Left lung (tissue), 10 donors: ENCODE measurements around the gene TRIM54. TPM values are rescaled to one million over a fixed set of nuclear protein-coding genes. Genes with fewer than 3 reads are reported as not detected.
A peak's percentile ranks its signal among the peaks of the same experiment; 100 is the strongest.

ENCODE experiments used
- ATAC-seq: fragments of 200-7000 bp; cut with Tn5 transposase; one replicate; pipeline ENCODE4 v1.9.1; 2020; ENCODE audit warnings: moderate library complexity
- DNase-seq, 4 donors: peaks; one replicate each; pipeline ENCODE4 v3.0.0-alpha.2; 2013 to 2020
- H3K27ac ChIP-seq, 2 donors: fragments of 200-600 bp; sonication (generic) in 1 of 2; one replicate each; pipeline versions ENCODE4 v1.5.0 to v1.8.0; 2020 to 2021
- H3K27me3 ChIP-seq, 2 donors: fragments of 200-600 bp; sonication (generic) in 1 of 2; one replicate each; pipeline versions ENCODE4 v1.5.0 to v1.8.0; 2020 to 2021
- H3K36me3 ChIP-seq, 2 donors: fragments of 200-600 bp; sonication (generic) in 1 of 2; one replicate each; pipeline versions ENCODE4 v1.5.0 to v1.8.0; 2020 to 2021
- H3K4me1 ChIP-seq, 2 donors: fragments of 200-600 bp; one replicate each; pipeline ENCODE4 v1.8.0; 2021
- H3K4me3 ChIP-seq, 2 donors: fragments of 200-600 bp; sonication (generic) in 1 of 2; one replicate each; pipeline versions ENCODE4 v1.5.0 to v1.8.0; 2020 to 2021; ENCODE audit warnings: mild to moderate bottlenecking in 1 of 2
- H3K9me3 ChIP-seq, 2 donors: fragments of 200-600 bp; sonication (generic) in 1 of 2; one replicate each; pipeline versions ENCODE4 v1.5.0 to v1.8.0; 2020 to 2021
- intact Hi-C, 2 donors: fragments of 100-400 bp; cut with DNase I; formaldehyde crosslinking; loops; one replicate each; pipeline versions ENCODE4 v1.11.2 to v1.14.2; 2022
- polyA plus RNA-seq, 6 donors: library from polyadenylated mRNA; unstranded; fragments of 120-200 nt; gene quantifications; one replicate each; pipeline ENCODE4 v1.2.1, GENCODE V29; 2013; ENCODE audit not compliant: insufficient read length in 6 of 6
- total RNA-seq, 2 donors: library from RNA; stranded (reverse); fragmentation: NEBNext Ultra II Directional; extraction: Animal tissue kit (Norgen Biotek cat#: 25700); gene quantifications; one replicate each; pipeline ENCODE4 v1.2.1, GENCODE V29; 2021
- TF ChIP-seq, protein P1 (sequence below), 2 donors: fragments of 200-600 bp; sonication (generic) in 1 of 2; IDR thresholded peaks; one replicate each; pipeline versions ENCODE4 v1.5.0 to v1.8.0; 2021; ENCODE audit warnings: antibody characterized with exemption in 2 of 2
- donor health status: DM: no; HTN: yes; CAD: no.
- donor health status: DM: no; HTN: no; CAD: no.

Gene TRIM54
- total and polyA plus RNA-seq, 8 donors: 0.07 to 0.17 (median 0.09) TPM; not detected in 2

DNA sequence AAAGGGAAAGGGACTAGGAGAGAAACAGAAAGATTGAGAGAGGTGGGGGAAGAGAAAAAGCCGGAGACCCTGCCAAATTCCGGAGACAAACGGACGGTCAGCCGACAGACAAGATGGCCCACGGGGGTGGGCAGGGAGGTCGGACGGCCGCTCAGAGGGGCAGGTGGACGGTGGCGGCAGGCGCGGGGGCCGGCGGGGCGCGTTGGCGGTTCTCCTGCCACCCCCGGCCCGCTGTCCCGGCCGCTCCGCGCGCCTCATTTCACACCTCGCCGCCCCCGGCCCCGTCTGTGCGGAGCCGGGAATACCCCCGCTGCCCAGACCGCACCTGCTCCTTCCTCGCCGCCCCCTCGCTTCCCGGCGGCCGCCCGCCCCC, 20.3 kb upstream of the TRIM54 start:
- Histone ChIP-seq H3K27me3 (peaks cover 51 to 100% of the 10 kb centered on the region in 2 donors), H3K36me3 (no peaks in the 10 kb centered on the region), H3K4me3 (peak overlapping the region in 1 of 2 donors; percentile 49), H3K9me3 (no peaks in the 10 kb centered on the region), H3K4me1 (peaks cover 17 to 36% of the 10 kb centered on the region in 2 donors), H3K27ac (no peak overlapping the region)
- intact Hi-C loops: no loop called here
- TF ChIP-seq, protein P1, sequence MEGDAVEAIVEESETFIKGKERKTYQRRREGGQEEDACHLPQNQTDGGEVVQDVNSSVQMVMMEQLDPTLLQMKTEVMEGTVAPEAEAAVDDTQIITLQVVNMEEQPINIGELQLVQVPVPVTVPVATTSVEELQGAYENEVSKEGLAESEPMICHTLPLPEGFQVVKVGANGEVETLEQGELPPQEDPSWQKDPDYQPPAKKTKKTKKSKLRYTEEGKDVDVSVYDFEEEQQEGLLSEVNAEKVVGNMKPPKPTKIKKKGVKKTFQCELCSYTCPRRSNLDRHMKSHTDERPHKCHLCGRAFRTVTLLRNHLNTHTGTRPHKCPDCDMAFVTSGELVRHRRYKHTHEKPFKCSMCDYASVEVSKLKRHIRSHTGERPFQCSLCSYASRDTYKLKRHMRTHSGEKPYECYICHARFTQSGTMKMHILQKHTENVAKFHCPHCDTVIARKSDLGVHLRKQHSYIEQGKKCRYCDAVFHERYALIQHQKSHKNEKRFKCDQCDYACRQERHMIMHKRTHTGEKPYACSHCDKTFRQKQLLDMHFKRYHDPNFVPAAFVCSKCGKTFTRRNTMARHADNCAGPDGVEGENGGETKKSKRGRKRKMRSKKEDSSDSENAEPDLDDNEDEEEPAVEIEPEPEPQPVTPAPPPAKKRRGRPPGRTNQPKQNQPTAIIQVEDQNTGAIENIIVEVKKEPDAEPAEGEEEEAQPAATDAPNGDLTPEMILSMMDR (IDR thresholded peaks at IDR 0.05): no peak
- ATAC-seq (no peak), DNase-seq (no peak)

DNA sequence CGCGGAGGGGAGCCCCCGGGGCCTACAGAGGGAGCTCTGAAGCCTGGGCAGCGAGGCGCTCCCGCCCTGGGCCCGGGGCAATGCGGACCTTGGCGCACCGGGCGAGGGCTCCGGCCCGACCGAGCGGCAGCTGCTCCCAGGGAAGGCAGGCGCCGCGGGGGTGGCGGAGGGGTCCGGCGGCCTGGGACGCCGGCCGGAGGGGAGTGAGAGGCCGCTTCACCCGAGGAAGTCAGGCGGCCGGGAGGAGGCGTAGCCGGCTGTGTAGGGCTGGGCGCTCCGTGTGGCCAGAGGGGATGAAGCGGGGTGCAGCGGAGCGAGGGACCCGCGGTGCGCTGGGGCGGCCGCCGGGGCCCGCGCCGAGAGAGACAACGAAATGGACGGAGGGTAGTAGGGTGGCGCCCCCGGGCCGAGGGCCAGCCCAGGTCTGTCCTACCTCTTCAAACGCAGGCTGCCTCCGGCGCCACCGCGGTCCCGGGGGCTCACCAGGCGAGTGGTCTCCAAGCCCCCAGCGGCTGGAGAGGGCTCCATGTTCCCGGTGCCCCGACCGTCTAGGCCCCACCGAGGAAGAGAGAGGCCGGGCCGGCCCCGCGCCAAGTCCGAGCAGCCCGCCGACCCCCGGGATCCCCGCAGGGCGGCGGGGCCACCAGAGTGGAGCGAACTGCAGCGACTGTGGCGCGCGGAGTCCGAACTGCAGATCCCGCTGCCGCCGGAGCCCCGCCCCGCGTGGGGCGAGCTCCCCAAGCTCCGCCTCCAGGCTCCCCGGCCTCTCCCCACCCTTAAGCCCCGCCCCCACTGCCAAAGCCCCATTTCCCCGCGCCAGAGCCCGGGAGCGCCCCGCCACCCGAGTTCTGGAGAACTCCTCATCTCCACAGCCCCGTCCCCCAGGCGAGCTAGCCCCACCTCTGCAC, 19.6 kb upstream of the TRIM54 start, which contains the start of gene SLC30A3:
SLC30A3 (minus strand) TSS at position 669 of the 908 bp plus-strand sequence; CDS start at position 528, 141 bp downstream.
- Histone ChIP-seq H3K27me3 (peaks cover 51 to 97% of the 10 kb centered on the region in 2 donors), H3K4me1 (peaks cover 17 to 36% of the 10 kb centered on the region in 2 donors), H3K36me3 (no peaks in the 10 kb centered on the region), H3K9me3 (no peaks in the 10 kb centered on the region), H3K27ac (no peak within 1 kb of the TSS), H3K4me3 (peak within 1 kb of the TSS; percentile 33 to 49)
- peak; percentile 88 for ATAC-seq
- TF ChIP-seq, protein P1 (IDR thresholded peaks at IDR 0.05): no peak
- DNase-seq: peak in 3 of 4 donors; percentile 61 to 89 (median 71)
- intact Hi-C loops: no loop called here

DNA sequence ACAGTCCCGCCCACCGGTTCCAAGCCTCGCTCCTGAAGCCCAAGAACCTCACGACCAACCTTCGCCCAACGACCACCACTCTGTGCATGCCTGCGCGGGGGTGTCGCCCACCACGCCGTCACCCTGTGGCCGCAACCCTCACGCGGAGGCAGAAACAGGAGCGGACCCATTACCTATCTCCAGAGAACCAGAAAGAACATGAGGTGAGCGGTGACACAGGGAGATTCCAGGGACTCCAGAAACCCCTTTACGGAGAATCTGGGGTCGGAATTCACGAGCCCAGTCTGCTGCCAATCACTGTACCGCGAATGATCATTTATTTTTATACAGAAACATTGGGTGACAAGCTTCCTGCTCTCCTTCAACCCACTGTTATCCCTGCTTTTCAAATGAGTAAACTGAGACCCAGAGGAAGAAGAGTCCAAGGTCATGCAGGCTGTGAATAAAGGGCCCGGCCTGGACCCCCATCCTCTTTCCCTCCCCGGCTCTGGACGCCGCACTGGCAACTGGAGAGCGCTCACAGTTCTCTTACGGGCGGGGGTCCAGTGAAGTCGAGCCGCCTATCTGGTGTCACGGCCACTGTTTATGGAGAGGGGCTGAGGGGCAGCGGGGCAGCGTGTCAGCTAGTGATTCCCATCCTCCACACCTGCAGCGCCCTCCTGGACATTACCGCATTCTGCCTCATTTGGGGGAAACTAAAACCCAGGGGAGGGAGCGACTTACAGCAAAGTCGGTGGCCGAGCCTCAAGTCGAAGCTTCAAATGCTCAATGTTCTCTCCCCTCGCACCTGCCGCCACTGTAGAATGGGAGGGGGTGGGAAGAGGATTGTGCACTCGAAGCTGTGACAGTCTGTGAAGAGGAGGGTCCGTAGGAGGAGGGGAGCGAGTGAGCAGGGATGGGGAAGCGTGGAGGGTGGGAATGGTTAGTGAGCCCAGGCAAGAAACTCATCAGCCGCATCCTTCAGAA, 18.7 kb upstream of the TRIM54 start:
- ATAC-seq (no peak), DNase-seq (no peak)
- Histone ChIP-seq H3K27ac (no peak overlapping the region), H3K4me1 (peaks cover 17 to 36% of the 10 kb centered on the region in 2 donors), H3K27me3 (peaks cover 51 to 91% of the 10 kb centered on the region in 2 donors), H3K4me3 (peak overlapping the region; percentile 33 to 49), H3K9me3 (no peaks in the 10 kb centered on the region), H3K36me3 (no peaks in the 10 kb centered on the region)
- intact Hi-C loops: no loop called here
- TF ChIP-seq, protein P1 (IDR thresholded peaks at IDR 0.05): no peak

DNA sequence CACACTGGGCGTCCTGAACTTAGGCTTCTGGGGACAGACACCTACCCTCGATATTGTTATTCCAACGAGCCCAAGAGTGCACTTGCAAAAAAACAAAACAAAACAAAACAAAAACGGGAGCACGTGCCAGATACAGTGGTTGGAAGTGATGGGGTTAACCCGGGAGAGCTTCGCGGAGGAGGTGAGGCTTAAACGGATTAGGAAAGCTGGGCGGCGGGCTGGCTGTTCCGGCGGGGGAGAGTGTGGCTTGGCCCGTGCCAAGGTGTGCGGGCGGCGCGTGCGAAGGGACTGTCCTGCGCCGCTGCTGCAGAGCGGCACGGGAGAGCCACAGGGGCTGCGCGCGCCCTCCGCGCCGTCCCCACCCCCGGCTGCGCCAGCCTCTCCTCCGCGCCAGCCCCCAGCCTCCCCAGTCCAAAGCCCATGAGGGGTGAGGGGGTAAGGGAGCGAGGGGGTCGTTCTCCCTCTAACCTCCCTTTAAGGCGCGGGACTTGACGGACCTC, 17.9 kb upstream of the TRIM54 start:
- H3K27ac ChIP-seq: no peak overlapping the region
- H3K4me1 ChIP-seq: peaks cover 17 to 36% of the 10 kb centered on the region in 2 donors
- H3K36me3 ChIP-seq: no peaks in the 10 kb centered on the region
- peak overlapping the region; percentile 6 to 38 for H3K4me3 ChIP-seq
- DNase-seq (no peak), ATAC-seq (peak; percentile 38)
- intact Hi-C loops: no loop called here
- TF ChIP-seq, protein P1 (IDR thresholded peaks at IDR 0.05): no peak
- H3K27me3 ChIP-seq: peaks cover 51 to 88% of the 10 kb centered on the region in 2 donors
- no peaks in the 10 kb centered on the region for H3K9me3 ChIP-seq
